Stomach (tissue), 9 donors: ENCODE data around the gene NRXN2. TPM values are rescaled to one million over a fixed set of nuclear protein-coding genes. Genes with fewer than 3 reads are reported as not detected.

Experiments
- DNase-seq, 2 donors: peaks; one replicate each; pipeline versions ENCODE4 v3.0.0 to v3.0.0-alpha.2; 2013 to 2019
- H3K27ac ChIP-seq, 5 donors: fragments of 200-600 bp in 4 of 5; sonication (generic) in 4 of 5; one replicate each; pipeline ENCODE4 v1.5.1; 2013 to 2019; ENCODE audit warnings: mild to moderate bottlenecking in 1 of 5, moderate library complexity in 1 of 5
- H3K27me3 ChIP-seq, 3 donors: fragments of 200-600 bp; sonication (generic); one replicate each; pipeline ENCODE4 v1.5.1; 2017 to 2019; ENCODE audit warnings: mixed run types in 1 of 3
- H3K36me3 ChIP-seq, 4 donors: fragments of 200-600 bp; sonication (generic); 1 replicate in 3 of 4; 2 replicates in 1 of 4; pipeline ENCODE4 v1.5.1; 2016 to 2019
- H3K4me1 ChIP-seq, 4 donors: fragments of 200-600 bp; sonication (generic); one replicate each; pipeline ENCODE4 v1.5.1; 2016 to 2019
- H3K4me3 ChIP-seq, 4 donors: fragments of 200-600 bp; sonication (generic) in 3 of 4; one replicate each; pipeline ENCODE4 v1.5.1; 2016 to 2019; ENCODE audit warnings: mild to moderate bottlenecking in 1 of 4
- H3K9me3 ChIP-seq, 4 donors: fragments of 200-600 bp; sonication (generic); one replicate each; pipeline ENCODE4 v1.5.1; 2016 to 2019
- EP300 ChIP-seq: sonication (generic); formaldehyde crosslinking; IDR thresholded peaks from one replicate; pipeline ENCODE4 v1.6.1; 2017; ENCODE audit warnings: antibody characterized with exemption
- POLR2A ChIP-seq, 4 donors: fragments of 450-650 bp; IDR thresholded peaks; one replicate each; pipeline ENCODE4 v1.6.1; 2016; ENCODE audit warnings: antibody characterized with exemption in 4 of 4, control low read depth in 2 of 4, mild to moderate bottlenecking in 1 of 4, moderate library complexity in 1 of 4
- POLR2AphosphoS5 ChIP-seq, 3 donors: sonication (generic); formaldehyde crosslinking; IDR thresholded peaks; one replicate each; pipeline ENCODE4 v1.6.1; 2016; ENCODE audit warnings: antibody characterized with exemption in 3 of 3
- WGBS, 5 donors: extraction: QIAGEN DNeasy Blood & Tissue Kit in 3 of 5; methylation state at CpG; one replicate each; pipeline versions ENCODE4 v1.1.5 to v1.1.7; 2013 to 2018; 5-methylcytosine and 5-hydroxymethylcytosine counted together
- intact Hi-C: fragments of 100-400 bp; cut with DNase I; formaldehyde crosslinking; loops from one replicate; pipeline ENCODE4 v1.15.1; 2023; ENCODE audit warnings: low total_unique reads
- polyA plus RNA-seq, 3 donors: library from polyadenylated mRNA; stranded (reverse); fragments of 200-250 nt; gene quantifications; one replicate each; pipeline ENCODE4 v1.2.3, GENCODE V29; 2013
- total RNA-seq, 5 donors: library from RNA; depleted of rRNA; stranded (reverse); fragments of >200 nt; gene quantifications; one replicate each; pipeline versions ENCODE4 v1.1.0 to v1.2.3, GENCODE V29; 2014 to 2016
- TF ChIP-seq, protein P1 (sequence below), 7 experiments: fragments of 450-650 bp in 4 of 7; fragments of 200-600 bp in 3 of 7; sonication (generic) in 3 of 7; IDR thresholded peaks; one replicate each; pipeline ENCODE4 v1.5.1; 2016 to 2019; ENCODE audit warnings: antibody characterized with exemption in 7 of 7, control low read depth in 2 of 7, mild to moderate bottlenecking in 1 of 7
- donor health status: healthy with polysubstance abuse.
- donor health status: Bipolar disorder and iron deficiency.
- donor health status: healthy.

NRXN2 gene
- total and polyA plus RNA-seq, 8 donors, result 0.14 to 16.9 (median 1.2) TPM; not detected in 4

- TF ChIP-seq POLR2A (IDR thresholded peaks at IDR 0.05) (no peak), POLR2AphosphoS5 (IDR thresholded peaks at IDR 0.05) (no peak), EP300 (no peak)
- TF ChIP-seq, protein P1, sequence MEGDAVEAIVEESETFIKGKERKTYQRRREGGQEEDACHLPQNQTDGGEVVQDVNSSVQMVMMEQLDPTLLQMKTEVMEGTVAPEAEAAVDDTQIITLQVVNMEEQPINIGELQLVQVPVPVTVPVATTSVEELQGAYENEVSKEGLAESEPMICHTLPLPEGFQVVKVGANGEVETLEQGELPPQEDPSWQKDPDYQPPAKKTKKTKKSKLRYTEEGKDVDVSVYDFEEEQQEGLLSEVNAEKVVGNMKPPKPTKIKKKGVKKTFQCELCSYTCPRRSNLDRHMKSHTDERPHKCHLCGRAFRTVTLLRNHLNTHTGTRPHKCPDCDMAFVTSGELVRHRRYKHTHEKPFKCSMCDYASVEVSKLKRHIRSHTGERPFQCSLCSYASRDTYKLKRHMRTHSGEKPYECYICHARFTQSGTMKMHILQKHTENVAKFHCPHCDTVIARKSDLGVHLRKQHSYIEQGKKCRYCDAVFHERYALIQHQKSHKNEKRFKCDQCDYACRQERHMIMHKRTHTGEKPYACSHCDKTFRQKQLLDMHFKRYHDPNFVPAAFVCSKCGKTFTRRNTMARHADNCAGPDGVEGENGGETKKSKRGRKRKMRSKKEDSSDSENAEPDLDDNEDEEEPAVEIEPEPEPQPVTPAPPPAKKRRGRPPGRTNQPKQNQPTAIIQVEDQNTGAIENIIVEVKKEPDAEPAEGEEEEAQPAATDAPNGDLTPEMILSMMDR (IDR thresholded peaks at IDR 0.05), result no peak
- WGBS, 5 donors, result 38 to 59% (median 46%) methylated on average over 10 to 12 of the region's 12 CpGs
- no peaks in the 10 kb centered on the region for H3K36me3 ChIP-seq
- no peak overlapping the region for H3K27ac ChIP-seq
- no peak overlapping the region for H3K4me3 ChIP-seq
- peak in 1 of 2 donors; percentile 7 for DNase-seq
- peaks cover 0 to 14% (median 11%) of the 10 kb centered on the region in 4 donors for H3K4me1 ChIP-seq
- H3K27me3 ChIP-seq, result peaks cover 0 to 73% (median 60%) of the 10 kb centered on the region in 3 donors
- no peaks in the 10 kb centered on the region for H3K9me3 ChIP-seq
- intact Hi-C loops, result no loop called here
Measured at GRCh38 chr11:64720640-64721358, 2.2 kb downstream of the NRXN2 start.

- no peak overlapping the region for H3K4me3 ChIP-seq
- peaks cover 0 to 14% (median 11%) of the 10 kb centered on the region in 4 donors for H3K4me1 ChIP-seq
- H3K36me3 ChIP-seq, result no peaks in the 10 kb centered on the region
- H3K9me3 ChIP-seq, result no peaks in the 10 kb centered on the region
- peaks cover 0 to 79% (median 66%) of the 10 kb centered on the region in 3 donors for H3K27me3 ChIP-seq
- no peak for DNase-seq
- no peak overlapping the region for H3K27ac ChIP-seq
- TF ChIP-seq, protein P1 (IDR thresholded peaks at IDR 0.05), result no peak
- TF ChIP-seq POLR2AphosphoS5 (IDR thresholded peaks at IDR 0.05), result no peak
- TF ChIP-seq POLR2A (IDR thresholded peaks at IDR 0.05), result no peak
- no peak for TF ChIP-seq EP300
- intact Hi-C loops, result no loop called here
- 62 to 68% (median 63%) methylated on average over 9 of the region's 9 CpGs for WGBS, 5 donors
Measured at GRCh38 chr11:64720167-64720566, 2.8 kb downstream of the NRXN2 start.

- no peak overlapping the region for H3K27ac ChIP-seq
- no peak overlapping the region for H3K4me3 ChIP-seq
- peaks cover 0 to 14% (median 11%) of the 10 kb centered on the region in 4 donors for H3K4me1 ChIP-seq
- 81 to 89% (median 84%) methylated on average over 10 of the region's 10 CpGs for WGBS, 5 donors
- no peak for TF ChIP-seq POLR2AphosphoS5 (IDR thresholded peaks at IDR 0.05)
- TF ChIP-seq, protein P1 (IDR thresholded peaks at IDR 0.05), result no peak
- no peak for TF ChIP-seq EP300
- no peak for TF ChIP-seq POLR2A (IDR thresholded peaks at IDR 0.05)
- no peaks in the 10 kb centered on the region for H3K9me3 ChIP-seq
- H3K27me3 ChIP-seq, result peaks cover 0 to 87% (median 73%) of the 10 kb centered on the region in 3 donors
- intact Hi-C loops, result no loop called here
- no peak for DNase-seq
- no peaks in the 10 kb centered on the region for H3K36me3 ChIP-seq
Measured at GRCh38 chr11:64719406-64719805, 3.6 kb downstream of the NRXN2 start.

GRCh38 chr11:64718780-64719124 lies 4.2 kb downstream of the NRXN2 start:
- Histone ChIP-seq H3K9me3 (no peaks in the 10 kb centered on the region), H3K4me3 (no peak overlapping the region), H3K27me3 (peaks cover 4 to 94% (median 79%) of the 10 kb centered on the region in 3 donors), H3K4me1 (peaks cover under 1 to 14% (median 13%) of the 10 kb centered on the region in 4 donors), H3K36me3 (no peaks in the 10 kb centered on the region), H3K27ac (no peak overlapping the region)
- 61 to 68% (median 66%) methylated on average over 4 of the region's 4 CpGs for WGBS, 5 donors
- intact Hi-C loops, result no loop called here
- no peak for DNase-seq
- TF ChIP-seq EP300 (no peak), POLR2AphosphoS5 (IDR thresholded peaks at IDR 0.05) (no peak), POLR2A (IDR thresholded peaks at IDR 0.05) (no peak)
- TF ChIP-seq, protein P1 (IDR thresholded peaks at IDR 0.05), result no peak
